Ishikawa (cell line): ENCODE data around the gene UGT1A9.

Experiments
- CEBPB ChIP-seq: IDR thresholded peaks from 2 replicates; pipeline ENCODE4 v1.6.1; 2012
- CREB1 ChIP-seq: IDR thresholded peaks from 2 replicates; pipeline ENCODE4 v1.6.1; 2012; ENCODE audit warnings: low read depth
- EGR1 ChIP-seq: IDR thresholded peaks from 2 replicates; pipeline ENCODE4 v1.6.1; 2012
- EP300 ChIP-seq: IDR thresholded peaks from 2 replicates; pipeline ENCODE4 v1.6.1; 2012; ENCODE audit warnings: borderline replicate concordance
- FOXM1 ChIP-seq: IDR thresholded peaks from 2 replicates; pipeline ENCODE4 v1.6.1; 2012; ENCODE audit warnings: low read depth, borderline replicate concordance
- MAX ChIP-seq: IDR thresholded peaks from 2 replicates; pipeline ENCODE4 v1.6.1; 2012
- NFIC ChIP-seq: IDR thresholded peaks from 2 replicates; pipeline ENCODE4 v1.6.1; 2012
- RAD21 ChIP-seq: IDR thresholded peaks from 2 replicates; pipeline ENCODE4 v1.6.1; 2012; ENCODE audit warnings: low read depth
- REST ChIP-seq: IDR thresholded peaks from 2 replicates; pipeline ENCODE4 v1.6.1; 2012; ENCODE audit warnings: low read depth, mild to moderate bottlenecking
- TAF1 ChIP-seq: IDR thresholded peaks from 2 replicates; pipeline ENCODE4 v1.6.1; 2012; ENCODE audit warnings: low read depth, mild to moderate bottlenecking
- TCF12 ChIP-seq: IDR thresholded peaks from 2 replicates; pipeline ENCODE4 v1.6.1; 2012; ENCODE audit warnings: low read depth
- TEAD4 ChIP-seq: IDR thresholded peaks from 2 replicates; pipeline ENCODE4 v1.6.1; 2012
- USF1 ChIP-seq: IDR thresholded peaks from 2 replicates; pipeline ENCODE4 v1.6.1; 2012
- YY1 ChIP-seq: IDR thresholded peaks from 2 replicates; pipeline ENCODE4 v1.6.1; 2012; ENCODE audit warnings: low read depth
- ZBTB7A ChIP-seq: IDR thresholded peaks from 2 replicates; pipeline ENCODE4 v1.6.1; 2012; ENCODE audit warnings: low read depth

The UGT1A9 gene

GRCh38 chr2:233778030-233778429 is 106.3 kb downstream of the UGT1A9 start, which contains the start of gene MROH2A:
TSS of gene MROH2A (plus strand) at chr2:233778330. CDS start at chr2:233779359, 1,029 bp downstream.
- TF ChIP-seq EGR1 (no peak), FOXM1 (no peak), MAX (no peak), YY1 (no peak), ZBTB7A (no peak), REST (no peak), TAF1 (no peak), TEAD4 (no peak), EP300 (no peak), TCF12 (no peak), CREB1 (no peak), NFIC (no peak), CEBPB (no peak), USF1 (no peak), RAD21 (no peak)

GRCh38 chr2:233779722-233780121 is 108.0 kb downstream of the UGT1A9 start:
- TF ChIP-seq USF1 (no peak), TAF1 (no peak), TCF12 (no peak)

DNA sequence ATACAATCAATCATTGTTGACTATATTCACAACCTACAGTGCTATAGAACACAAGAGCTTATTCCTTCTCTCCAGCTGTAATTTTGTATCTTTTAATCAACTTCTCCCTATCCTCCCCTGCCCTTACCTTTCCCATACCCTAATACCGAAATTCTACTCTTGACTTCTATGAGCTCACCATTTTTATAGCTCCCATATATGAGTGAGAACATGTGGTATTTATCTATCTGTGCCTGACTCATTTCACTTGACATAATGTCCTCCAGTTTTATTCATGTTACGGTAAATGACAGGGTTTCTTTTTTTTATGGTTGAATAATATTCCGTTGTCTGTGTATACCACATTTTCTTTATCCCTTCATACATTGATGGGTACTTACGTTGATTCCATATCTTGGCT is 109.1 kb downstream of the UGT1A9 start:
- TF ChIP-seq REST (no peak), TAF1 (no peak), YY1 (no peak), NFIC (no peak), TEAD4 (no peak), ZBTB7A (no peak), CEBPB (no peak), EGR1 (no peak), TCF12 (no peak), MAX (no peak)

DNA sequence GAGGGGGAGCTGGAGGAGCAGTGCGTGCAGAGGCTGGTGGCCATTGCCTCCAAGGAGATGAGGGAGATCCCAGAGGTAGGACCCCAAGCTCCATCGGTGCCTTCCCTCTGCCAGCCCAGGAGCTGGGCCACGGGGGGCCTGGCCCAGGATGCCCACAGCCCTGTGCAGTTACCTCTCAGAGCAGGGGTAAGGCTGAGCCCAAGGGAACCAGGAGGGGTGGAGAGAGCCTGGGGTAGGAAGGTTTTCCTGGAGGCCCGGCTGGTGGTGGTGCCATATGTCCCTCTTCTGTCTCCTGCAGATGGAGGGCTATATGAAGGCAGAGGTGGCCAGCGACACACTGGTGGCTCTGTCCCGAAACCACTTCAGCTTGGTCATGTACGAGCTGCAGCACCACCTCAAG is 117.9 kb downstream of the UGT1A9 start:
- TF ChIP-seq CREB1, result no peak
- no peak for TF ChIP-seq EP300
- TF ChIP-seq CEBPB, result no peak
- no peak for TF ChIP-seq MAX
- no peak for TF ChIP-seq TAF1
- no peak for TF ChIP-seq FOXM1
- no peak for TF ChIP-seq TEAD4
- TF ChIP-seq ZBTB7A, result no peak
- no peak for TF ChIP-seq TCF12
- no peak for TF ChIP-seq YY1
- no peak for TF ChIP-seq EGR1
- TF ChIP-seq RAD21, result no peak
- TF ChIP-seq USF1, result no peak
- TF ChIP-seq REST, result no peak
- TF ChIP-seq NFIC, result no peak
